DMS53 (cell line): ENCODE results near the gene AGK.

ENCODE experiments used
- DNase-seq: peaks from one replicate; lab custom pipeline; 2025; lab: John Stamatoyannopoulos, UW

AGK gene

GRCh38 chr7:141585592-141586510, 34.6 kb downstream of the AGK start:
- peak; percentile 10 for DNase-seq

- DNase-seq, result no peak
These were observed 35.7 kb downstream of the AGK start for GRCh38 chr7:141586878-141587277.

- DNase-seq, result no peak
These were observed 36.1 kb downstream of the AGK start for GRCh38 chr7:141587304-141587703.

- DNase-seq, result no peak
These were observed 37.7 kb downstream of the AGK start for GRCh38 chr7:141588912-141589311.

- no peak for DNase-seq
These were observed 38.9 kb downstream of the AGK start for GRCh38 chr7:141590071-141590470.

GRCh38 chr7:141590666-141591065, 39.5 kb downstream of the AGK start:
- DNase-seq, result no peak

- no peak for DNase-seq
These were observed 41.9 kb downstream of the AGK start for GRCh38 chr7:141593134-141593533.

- no peak for DNase-seq
These were observed 46.8 kb downstream of the AGK start for GRCh38 chr7:141597966-141598365.

GRCh38 chr7:141598408-141598807, 47.2 kb downstream of the AGK start:
- DNase-seq, result no peak

- no peak for DNase-seq
These were observed 49.2 kb downstream of the AGK start for GRCh38 chr7:141600168-141601006.

- no peak for DNase-seq
These were observed 58.4 kb downstream of the AGK start for GRCh38 chr7:141609576-141609975.

- peak; percentile 43 for DNase-seq
These were observed 59.5 kb downstream of the AGK start for GRCh38 chr7:141610671-141611070.

- no peak for DNase-seq
These were observed 61.7 kb downstream of the AGK start for GRCh38 chr7:141612861-141613260.

- no peak for DNase-seq
These were observed 66.1 kb downstream of the AGK start for GRCh38 chr7:141617280-141617679.

GRCh38 chr7:141619745-141620144, 68.5 kb downstream of the AGK start:
- no peak for DNase-seq

- no peak for DNase-seq
These were observed 73.6 kb downstream of the AGK start for GRCh38 chr7:141624763-141625162.

- no peak for DNase-seq
These were observed 79.4 kb downstream of the AGK start for GRCh38 chr7:141630621-141631020.

GRCh38 chr7:141631525-141631924, 80.3 kb downstream of the AGK start:
- no peak for DNase-seq

GRCh38 chr7:141634065-141634464, 82.9 kb downstream of the AGK start:
- DNase-seq, result no peak

GRCh38 chr7:141636053-141636452, 84.8 kb downstream of the AGK start:
- no peak for DNase-seq

GRCh38 chr7:141640239-141640840, 89.1 kb downstream of the AGK start:
- no peak for DNase-seq

- no peak for DNase-seq
These were observed 90.7 kb downstream of the AGK start for GRCh38 chr7:141641876-141642275.

- no peak for DNase-seq
These were observed 94.0 kb downstream of the AGK start for GRCh38 chr7:141645188-141645587.
